GM18870 (cell line): Measurements from ENCODE around the gene CDS1.
"Not testable (repeated sequence)": the region's sequence is repeated elsewhere in the genome, so short reads cannot be mapped to it uniquely, and the experiment has no call there.

Experiments
- ATAC-seq: cut with Tn5 transposase; IDR thresholded peaks from one replicate; pipeline ENCODE4 v1.9.1; 2021; ENCODE audit warnings: moderate library complexity; ENCODE audit not compliant: unreplicated experiment

CDS1 gene

GRCh38 chr4:84669201-84669600 is 86.3 kb downstream of the CDS1 start:
- no peak for ATAC-seq

GRCh38 chr4:84672177-84672576 is 89.2 kb downstream of the CDS1 start:
- no peak for ATAC-seq

- no peak for ATAC-seq
Measured at GRCh38 chr4:84673475-84674240, 90.7 kb downstream of the CDS1 start.

DNA sequence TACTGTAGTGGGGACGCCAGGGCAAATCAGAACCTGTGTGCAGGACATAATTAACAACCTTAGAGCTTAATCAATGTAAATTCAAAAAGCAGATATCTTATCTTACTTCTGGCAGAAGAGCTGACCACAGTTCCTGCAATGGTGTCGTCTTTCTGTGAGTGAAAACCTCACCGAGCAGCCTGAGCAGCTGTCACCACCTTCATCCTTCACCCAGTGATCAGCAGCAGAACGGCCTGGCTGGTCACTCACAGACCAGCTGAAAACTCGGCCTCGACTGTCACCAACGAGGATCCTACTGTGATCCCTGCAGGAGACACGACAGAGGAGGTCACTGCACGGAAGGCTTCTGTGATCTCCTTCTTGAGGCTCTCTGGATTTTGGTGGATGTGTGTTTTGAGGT is 94.2 kb downstream of the CDS1 start:
- no peak for ATAC-seq

DNA sequence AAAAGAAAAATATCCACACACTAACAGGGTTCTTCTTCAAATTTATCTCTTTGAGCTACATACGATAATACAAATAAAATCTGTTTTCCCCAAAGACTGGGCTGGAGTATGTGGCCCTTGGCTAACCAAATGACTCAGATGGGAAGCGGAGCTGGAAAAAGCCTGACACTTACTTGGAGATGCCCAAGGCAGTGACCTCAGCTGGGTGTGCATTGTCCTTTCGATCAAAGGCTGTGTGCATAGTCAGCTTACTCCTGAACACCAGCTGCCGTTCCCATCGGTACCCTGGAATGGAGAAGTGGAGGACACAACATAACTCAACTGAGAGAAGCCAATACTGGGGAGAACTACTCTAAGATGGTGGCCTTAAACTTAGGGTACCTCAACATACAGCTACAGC is 95.1 kb downstream of the CDS1 start:
- no peak for ATAC-seq

- ATAC-seq = no peak
Measured at GRCh38 chr4:84678976-84679744, 96.2 kb downstream of the CDS1 start.

DNA sequence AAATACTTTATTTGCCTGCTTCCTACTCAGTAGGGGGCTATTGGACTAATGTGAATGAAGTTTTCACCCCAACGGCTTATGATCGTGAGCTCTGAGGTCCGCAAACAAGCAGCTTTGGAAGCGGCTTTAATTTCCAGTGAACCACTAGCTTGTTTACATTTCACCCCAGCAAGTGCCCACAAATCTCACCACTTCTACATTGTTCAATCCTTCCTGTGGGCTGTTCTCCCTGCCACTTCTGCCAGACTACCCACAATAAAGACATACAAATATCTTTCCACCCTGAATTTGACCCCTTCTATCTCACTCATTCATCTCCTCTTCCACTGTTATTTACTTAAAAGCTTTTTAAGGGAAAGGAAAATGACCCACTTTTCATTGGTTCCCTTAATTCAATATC is 98.0 kb downstream of the CDS1 start:
- ATAC-seq = no peak

GRCh38 chr4:84681486-84682274 is 98.8 kb downstream of the CDS1 start:
- ATAC-seq = no peak

DNA sequence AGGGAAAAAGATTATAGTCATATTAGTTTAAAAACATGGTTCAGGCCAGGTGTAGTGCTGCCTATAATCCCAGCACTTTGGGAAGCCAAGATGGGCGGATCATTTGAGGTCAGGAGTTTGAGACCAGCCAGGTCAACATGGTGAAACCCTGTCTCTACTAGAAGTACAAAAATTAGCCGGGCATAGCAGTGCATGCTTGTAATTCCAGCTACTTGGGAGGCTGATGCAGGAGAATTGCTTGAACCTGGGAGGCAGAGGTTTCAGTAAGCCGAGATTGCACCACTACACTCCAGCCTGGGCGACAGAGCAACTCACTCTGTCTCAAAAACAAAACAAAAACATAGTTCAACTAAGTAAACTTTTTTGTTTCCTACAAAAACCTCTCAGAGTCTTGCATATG is 99.7 kb downstream of the CDS1 start:
- ATAC-seq = not testable (repeated sequence)

DNA sequence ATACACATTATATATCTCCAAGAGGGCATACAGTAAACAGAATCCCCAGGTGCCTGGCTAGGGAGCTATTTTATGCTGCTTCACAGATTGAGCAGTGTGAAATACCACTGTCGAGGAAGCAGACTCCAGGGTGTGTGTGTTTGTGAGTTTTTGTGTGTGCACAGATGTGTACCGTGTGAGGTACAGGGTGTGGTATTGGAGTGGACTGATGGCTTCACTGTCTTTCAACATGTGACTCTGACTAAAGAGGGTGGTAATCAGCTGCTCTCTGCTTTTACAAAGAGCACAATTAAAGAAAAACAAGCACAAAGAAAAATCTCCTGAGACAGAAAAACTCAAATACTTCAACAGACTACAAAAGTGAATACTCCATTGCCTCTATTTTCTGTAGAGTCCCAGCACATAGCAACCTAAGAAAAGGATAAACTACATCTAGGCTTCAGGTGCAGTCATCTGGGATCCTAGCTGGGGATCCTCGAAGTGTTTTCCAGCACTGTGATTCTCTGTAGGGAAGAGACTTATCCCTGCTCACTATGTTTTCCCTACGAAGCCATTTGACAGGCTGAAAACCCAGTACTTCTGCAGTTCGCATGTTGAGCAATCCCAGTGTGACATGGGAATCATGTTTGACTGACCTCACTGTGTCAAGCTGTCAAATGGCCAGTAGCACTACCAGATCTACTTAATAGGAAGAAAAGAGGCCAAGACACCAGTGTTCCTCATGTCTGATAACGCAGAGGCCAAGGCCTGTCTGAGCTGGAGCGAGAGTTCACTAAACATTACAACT is 100.3 kb downstream of the CDS1 start:
- no peak for ATAC-seq

GRCh38 chr4:84684361-84684760 is 101.4 kb downstream of the CDS1 start:
- no peak for ATAC-seq

DNA sequence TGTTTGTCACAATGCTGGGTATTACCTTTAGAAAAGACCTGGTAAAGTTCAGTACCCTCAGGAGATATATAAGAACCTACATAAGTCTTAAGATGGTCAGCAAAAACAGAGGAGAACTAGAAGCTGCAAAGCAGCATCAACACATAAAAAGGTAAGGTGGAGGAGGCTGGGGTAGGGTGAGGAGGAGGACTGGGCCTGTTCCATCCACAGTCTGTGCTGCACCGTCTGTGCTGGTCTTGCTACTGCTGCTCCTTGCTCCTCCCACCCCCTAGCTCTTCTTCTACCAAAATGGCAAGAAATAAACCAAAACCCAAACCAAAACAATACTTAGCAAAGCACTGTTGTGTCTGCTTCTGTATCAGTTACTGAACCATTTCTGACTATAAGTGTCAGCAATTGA is 102.2 kb downstream of the CDS1 start:
- ATAC-seq = no peak

- no peak for ATAC-seq
Measured at GRCh38 chr4:84688605-84689004, 105.7 kb downstream of the CDS1 start.

DNA sequence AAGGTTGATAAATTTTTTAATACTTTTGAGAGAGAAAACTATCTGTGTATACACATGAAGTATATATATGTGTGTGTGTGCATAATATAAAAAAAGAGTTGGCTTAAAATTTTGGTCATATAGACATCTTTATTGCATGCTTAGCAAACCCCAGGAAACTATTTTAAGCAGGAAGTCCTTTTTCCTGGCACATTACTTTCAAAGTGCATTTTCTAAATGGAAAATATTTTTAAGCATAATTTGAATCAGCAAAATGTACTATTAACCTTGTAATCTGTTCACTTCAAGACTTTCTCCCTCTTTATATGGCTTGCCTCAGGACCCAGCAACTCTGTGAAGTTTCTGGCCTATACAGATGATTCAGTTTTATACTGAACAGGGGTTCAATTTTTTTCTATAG is 106.3 kb downstream of the CDS1 start:
- no peak for ATAC-seq

DNA sequence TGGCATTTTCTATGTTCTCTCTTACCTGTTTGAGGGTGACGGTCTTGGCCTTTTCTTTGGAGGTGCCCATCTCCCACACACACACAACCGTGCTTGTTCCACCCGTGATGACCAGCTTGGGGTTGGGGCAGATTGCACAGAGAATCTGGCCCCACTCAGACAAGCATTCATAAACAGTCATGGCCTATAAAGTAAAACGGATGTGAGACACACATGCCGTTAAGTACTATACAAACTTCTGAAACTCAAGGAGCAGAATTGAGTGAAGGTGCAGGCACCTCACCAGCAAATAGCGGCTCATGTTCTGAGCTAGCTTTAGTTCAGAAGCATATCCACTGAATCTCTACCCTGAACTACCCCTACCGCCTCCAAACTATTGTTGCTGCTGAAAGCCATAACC is 107.6 kb downstream of the CDS1 start:
- ATAC-seq = no peak

DNA sequence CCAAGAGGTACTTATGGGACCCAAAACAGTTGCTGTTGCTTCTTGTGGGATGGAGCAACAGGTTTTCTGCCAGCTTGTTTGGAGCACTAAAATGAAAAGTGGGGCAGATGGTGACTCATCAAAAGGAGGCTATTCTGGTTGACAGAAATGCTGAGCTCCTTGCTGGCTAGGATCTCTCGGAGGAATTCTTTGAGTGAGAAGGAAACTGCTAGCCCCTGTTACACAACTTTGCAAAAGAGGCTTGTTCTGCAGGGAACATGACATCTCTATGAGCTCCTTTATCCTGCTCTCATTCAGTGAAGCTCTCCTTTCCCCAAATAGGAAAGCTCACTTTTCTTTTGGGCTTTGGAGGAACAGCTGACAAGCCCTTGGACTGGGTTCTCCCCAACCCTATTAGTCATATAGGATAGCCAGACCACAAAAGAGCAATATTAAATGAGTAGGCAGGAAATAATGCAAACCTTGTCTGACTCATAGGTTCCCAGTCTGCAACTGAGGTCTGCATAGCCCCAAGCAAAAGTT is 108.3 kb downstream of the CDS1 start:
- ATAC-seq = no peak

DNA sequence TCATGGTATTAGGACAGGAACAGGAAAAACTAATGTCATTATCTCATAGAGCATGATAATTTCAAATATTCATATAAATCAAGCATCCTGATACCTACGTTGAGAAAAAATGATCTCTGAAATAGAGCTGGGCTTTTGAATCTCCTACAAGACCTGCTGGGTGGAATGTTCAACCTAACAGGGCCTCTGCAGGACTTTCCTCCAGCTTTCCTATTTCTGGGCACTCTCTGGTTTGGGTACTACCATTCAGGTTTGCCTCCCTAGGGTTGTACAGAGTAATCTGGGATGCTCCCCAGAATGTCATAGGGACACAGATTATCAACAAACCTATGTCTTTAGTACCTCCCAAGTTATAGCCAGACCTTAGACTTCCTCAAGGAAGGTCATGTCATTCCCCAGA is 108.9 kb downstream of the CDS1 start:
- ATAC-seq = no peak

DNA sequence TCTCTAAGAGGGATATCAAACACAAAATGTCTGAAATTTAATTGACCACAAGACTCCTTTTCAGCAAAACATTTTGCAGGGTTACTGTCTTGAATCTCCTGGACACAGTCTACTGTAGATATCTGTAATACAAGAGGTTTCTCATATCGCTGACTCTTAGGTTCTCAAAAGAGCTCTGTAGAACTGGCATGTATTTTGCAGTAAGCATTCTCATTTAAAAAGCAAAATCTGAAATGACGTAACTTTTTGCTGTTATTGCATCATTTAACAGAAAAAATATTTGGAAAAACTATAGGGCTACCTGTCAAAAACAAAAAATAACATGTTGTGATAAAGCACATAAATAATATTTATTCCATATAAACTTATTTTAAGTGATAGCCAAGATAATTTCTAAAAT is 114.2 kb downstream of the CDS1 start:
- ATAC-seq = no peak

DNA sequence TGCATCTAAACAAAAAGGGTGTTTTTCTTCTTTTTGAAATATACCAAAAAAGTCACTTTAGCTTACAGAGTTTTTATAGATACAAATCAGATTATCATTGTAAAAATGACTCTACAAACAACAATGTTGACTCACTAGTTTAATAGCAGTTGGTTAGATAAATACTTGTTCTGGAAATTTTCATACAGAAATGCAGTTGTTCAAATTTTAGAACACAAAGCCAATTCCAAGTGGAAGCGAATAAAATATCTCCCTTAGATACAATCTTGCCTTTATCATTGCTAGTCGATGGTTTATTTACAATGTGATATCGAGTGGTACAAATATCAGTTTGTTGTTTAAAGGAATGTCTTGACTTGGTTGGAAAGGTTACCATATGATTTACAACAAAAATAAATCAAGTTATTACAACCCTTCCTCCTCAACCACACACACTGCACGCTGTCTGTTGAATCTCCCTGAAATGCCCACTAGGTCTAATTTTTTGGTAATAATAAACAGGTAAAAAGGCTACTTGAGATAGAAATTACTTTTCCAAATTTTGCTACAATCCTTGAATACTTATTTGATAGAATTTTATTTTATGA is 114.8 kb downstream of the CDS1 start:
- no peak for ATAC-seq

DNA sequence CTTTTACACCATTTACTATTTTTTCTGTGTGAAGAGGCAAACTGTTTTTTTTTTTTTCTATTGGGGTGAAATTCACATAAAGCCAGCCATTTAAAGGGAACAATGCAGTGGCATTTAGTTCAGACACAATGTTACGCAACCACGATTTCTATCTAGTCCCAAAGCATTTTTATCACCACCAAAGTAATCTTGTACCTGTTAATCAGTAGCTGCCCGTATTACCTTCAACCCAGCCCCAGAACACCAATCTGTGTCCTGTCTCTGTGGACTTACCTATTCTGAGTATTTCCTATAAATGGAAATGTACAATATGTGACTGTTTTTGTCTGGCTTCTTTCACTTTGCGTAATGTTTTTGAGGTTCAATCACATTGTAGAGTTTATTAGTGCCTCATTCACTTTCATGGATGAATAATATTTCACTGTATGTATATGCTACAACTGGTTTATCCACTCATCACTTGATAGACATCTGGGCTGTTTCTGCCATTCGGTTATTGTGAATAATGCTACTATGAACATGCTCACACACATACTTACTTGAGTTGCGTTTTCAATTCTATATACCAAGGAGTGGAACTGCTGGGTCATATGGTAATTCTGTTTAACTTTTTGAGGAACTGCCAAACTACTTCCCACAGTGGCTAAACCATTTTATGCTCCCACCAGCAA is 116.2 kb downstream of the CDS1 start:
- ATAC-seq = no peak
